ENCODE results near the gene KSR1.
"Not testable (repeated sequence)": the region's sequence is repeated elsewhere in the genome, so short reads cannot be mapped to it uniquely, and the experiment has no call there.

Gene KSR1

DNA sequence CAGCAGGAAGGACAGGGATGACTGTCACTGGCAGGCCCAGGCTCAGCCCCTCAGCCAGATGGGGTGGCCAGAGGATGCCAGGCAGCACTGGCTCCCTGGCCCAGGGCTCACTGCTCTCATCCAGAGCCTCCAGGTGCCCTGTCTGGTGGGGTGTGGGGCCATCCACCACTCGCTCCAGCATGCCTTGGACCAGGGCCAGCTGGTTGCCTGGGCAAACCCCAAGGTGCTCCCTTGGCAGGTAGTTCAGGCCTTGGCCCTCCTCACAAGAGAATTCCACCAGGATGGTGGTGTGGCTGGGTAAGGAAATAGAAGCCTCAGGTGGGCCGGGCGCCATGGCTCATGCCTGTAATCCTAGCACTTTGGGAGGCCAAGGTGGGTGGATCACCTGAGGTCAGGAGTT lies 204.2 kb downstream of the KSR1 start:
- DNase-seq (ENCODE audit: low spot score) = no peak

DNA sequence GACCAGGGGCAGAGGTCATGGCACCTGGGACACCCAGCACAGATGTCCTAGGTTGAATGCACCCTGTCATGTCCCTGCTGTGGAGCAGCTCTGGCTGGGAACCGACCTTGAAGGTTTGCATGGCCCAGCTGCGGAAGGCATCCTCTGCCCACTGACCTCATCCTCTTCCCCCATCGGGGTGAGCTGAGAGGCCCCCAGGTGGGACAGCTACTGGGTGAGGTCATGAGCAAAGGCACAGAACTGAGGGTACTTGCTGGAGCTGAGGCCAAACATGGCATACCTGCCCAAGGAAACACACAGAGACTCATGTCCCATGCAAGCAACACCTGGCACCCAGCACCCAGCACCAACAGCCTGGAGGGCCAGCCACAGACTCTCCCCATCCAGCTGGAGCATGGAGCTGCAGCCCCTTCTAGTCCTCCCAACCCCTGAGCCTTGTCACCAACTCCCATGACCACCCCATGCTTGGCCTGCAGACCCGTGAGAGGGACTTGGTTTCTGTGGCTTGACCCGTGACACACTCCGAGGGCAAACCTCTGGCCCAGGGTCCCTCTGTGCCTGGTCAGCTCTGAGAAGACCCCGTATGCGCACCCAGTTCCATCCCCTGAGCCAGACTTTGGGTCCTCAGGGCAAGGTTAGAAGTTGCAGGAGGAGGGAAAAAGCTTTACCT lies 207.8 kb downstream of the KSR1 start:
- no peak for DNase-seq (ENCODE audit: low spot score)

DNA sequence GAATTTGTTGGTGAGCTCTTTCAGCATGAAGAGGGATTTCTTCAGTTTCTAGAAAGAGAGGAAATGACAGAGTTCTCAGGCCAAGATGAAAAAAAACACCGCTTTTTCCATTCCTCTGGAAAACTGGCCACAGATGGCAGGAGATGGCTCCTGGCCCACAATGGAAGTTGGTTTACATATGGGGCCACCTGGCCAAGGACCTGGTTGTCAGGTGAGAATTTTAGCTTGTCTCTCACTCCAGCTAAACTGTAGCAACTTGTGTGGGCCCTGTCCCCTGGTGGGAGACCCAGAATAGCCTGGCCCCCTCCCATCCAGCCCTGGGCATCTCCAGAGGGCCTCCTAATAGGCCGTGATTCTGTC lies 208.3 kb downstream of the KSR1 start:
- DNase-seq (ENCODE audit: low spot score) = no peak

DNA sequence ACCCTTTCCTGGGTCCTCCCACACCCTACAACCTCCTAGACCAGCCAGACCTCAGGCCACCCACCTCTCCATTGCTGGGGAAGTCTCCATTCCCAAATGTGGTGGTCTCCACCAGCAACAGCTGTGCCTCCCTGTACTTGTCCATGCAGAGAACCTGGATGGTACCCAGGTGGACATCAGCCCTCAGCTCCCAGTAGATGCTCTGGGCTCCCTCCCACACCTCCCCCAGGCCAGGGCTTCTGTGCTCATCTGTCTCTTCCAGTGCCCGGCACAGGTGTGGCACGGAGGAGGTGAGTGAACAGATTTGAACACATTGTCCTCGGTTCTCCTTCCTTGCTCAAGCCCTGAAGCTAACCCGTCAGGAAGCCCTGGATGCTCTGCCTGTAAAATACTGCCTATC lies 209.3 kb downstream of the KSR1 start:
- DNase-seq (ENCODE audit: low spot score) = no peak

DNA sequence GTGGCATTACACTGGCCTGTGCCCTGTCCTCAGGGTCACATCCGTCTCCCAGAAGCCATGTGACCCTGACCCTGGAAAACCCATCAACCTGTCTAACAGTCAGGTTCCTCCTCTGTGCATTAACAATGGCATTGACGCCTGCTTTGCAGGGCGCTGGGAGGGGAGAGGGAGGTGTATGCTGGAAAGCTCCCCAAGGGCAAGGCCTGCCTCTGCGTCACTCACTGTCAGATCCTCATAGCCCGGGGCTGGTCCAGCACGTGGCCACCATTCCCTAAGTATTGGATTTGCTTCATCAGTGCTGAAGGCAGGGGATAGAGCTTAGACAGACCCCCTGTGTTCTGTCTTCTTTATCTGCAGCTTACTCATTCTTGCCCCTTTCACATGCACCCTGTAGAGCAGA lies 210.0 kb downstream of the KSR1 start:
- not testable (repeated sequence) for DNase-seq (ENCODE audit: low spot score)

DNA sequence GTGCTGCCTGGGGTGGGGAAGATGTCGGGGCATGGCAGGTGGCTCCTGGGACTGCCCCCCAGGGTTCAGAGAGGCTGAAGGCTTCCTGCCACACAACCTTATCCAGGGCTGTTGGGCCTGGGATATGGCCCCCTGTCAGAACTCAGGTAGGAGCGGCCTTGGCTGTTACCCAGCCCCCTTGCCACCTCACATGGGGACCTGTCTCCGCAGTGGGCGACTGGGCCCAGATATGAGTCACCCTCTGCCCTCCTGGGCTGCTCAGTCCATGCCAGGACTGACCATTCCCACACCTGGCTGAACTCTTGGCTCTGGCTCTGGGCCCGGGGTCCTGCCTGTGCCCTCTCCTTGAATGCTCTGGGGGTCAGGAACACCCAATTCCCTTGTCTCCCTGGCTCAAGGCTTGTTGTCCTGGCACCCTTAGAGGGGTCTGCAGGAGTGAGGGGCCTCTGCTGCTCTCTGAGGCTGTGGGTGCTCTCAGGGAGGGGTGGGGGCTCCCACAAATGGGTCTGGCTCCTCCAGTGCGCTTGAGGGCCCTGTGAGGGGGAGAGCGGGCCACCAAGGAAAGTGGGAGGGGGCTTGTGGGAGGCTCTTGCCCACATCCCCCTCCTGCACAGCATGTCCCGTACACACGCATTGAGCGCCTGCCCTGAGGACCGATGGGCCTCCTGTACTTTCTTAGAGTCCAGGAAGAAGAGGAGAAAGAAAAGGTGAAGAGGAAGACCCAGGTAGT lies 210.7 kb downstream of the KSR1 start:
- no peak for DNase-seq (ENCODE audit: low spot score)

DNA sequence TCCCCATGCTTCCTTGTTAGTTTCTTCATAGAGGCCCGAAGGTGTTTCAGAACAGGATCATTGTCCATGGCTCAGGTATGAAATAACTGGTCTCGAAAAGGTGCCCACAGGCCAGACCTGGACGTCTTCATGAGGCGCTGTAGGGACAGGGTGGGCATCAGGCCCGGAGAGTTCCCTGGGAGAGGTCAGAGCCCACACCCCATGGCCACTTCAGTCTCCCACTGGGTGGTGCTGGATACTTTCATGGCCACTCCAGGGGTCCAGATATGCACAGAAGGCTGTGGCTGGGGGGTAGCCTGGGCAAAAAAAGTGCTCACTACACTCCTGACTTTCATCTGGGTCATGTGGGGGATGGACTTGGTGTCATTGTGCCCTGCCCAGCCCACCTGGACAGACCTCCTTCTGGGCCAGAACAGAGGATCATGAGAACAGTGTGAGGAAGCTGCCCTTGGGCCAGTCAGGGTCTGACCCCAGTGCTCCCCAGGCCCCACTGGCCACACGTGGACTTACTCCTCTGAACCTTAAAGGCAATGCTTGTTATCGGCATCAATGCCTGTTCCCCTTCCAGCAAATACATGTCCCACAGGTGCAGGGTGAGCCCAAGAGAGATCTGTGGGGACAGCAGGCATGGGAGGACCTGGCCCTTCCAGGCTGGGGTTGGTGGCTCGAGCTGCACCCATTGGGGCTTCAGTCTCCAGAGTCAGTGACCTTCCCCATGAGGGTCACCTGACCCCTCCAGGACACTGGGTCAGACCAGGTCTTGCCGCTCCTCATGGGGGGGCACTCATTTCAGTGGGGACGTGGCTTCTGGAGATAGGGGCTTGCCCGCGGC lies 211.6 kb downstream of the KSR1 start:
- no peak for DNase-seq (ENCODE audit: low spot score)

DNA sequence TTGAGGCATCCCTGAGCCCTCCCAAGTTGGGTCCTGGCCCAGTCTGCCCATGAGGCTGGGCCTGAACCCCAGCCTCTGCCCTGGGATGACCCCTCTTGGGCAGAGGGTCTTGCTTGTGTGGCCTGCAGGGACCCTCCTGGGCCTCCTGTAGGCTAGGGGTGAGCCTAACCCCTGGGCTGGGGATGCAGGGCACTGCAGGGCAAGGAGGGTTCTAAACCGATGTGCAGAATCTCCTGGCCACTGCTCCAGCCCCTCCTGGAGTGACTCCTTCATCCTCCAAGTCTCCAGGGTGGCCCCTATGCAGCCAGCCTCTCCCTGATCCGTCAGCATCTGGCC lies 212.2 kb downstream of the KSR1 start:
- no peak for DNase-seq (ENCODE audit: low spot score)

DNA sequence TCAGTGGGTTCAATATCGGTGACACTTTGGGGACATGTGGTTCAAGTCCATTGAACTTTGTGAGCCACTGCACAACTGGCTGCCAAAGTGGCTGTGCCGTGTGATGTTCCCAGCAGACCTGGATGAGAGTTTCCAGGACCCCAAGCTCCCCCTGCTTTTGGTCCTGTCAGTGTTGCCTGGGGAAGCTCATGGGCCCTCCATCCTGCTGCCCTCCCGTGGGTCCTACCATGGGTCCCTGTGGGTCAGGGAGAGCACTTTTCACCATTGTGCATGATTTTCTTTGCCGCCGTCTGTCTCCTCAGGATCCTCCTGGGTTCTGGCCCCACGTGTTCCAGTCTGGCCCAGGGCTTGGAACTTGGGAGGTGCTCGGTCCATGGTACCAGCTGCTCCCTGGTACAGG lies 212.9 kb downstream of the KSR1 start:
- no peak for DNase-seq (ENCODE audit: low spot score)

DNA sequence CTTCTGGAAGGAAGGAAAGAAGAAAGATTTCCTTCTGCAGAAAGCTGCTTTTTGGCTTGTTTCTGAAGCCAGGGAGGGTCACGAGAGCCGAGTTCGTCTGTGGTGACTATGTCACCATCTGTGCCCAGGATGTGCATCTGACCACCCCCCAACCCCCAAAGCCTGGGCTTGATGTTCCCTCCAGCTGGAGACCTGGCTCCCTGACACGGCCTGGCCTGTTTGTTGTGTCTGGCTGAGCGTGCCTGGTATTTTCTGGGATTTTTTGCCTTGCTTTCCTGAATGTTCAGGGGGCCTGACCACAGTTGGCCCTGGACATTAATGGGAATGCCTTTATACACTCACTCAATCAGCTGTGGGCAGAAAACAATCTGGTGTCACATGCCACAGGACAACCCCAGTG lies 213.6 kb downstream of the KSR1 start:
- no peak for DNase-seq (ENCODE audit: low spot score)

DNA sequence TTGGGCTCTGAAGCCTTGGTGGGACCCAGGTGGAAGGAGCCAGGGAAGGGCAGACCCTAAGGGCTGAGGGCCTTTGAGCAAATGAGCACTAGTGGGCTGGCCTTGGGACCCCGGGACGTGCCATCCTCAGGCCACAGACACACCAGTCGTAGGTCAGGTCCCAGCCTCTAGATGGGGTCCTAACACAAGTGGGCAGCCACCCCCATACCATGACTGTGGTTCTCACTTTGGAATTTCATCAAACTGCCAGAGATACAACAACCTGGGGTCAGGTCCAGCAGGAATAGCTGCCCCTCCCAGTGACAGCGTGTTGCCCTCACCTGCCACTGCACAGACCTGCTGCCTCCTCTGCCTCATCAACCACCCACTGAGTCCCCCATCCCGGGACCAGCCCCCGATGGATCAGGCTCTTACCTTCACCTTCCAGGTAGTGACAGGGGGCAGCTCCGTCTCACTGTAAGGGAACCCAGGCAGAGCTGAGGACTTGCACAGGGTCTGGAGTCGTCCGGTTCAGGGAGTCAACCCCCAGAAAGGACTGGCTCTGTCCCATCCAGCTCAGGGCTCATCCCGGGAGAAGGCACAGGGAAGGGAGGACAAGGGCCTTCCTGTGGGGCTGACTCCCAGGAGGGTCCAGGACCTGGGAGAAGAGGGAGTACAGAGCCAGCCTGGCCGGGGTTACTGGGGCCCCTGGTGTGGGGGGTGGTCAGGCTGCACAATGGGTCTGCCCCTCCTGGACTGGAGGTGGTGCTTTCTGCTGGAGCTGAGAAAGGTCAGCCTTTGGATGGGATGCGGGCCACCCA lies 214.7 kb downstream of the KSR1 start:
- DNase-seq (ENCODE audit: low spot score) = no peak

DNA sequence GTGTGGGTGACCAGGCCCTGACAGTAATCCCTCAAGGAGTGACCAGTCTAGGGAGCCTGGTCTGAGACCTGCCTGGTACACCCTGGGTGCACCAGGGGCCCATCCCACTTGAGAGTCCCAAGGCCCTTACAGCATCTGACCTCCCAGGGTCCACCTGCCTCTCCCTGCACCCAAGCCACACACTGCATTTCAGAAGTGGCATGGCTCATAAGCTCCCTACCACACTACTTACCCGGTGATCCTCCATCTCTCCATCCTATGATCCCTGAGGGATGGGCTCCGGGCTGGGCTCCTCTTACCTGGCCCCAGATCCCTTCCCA lies 215.3 kb downstream of the KSR1 start:
- no peak for DNase-seq (ENCODE audit: low spot score)

DNA sequence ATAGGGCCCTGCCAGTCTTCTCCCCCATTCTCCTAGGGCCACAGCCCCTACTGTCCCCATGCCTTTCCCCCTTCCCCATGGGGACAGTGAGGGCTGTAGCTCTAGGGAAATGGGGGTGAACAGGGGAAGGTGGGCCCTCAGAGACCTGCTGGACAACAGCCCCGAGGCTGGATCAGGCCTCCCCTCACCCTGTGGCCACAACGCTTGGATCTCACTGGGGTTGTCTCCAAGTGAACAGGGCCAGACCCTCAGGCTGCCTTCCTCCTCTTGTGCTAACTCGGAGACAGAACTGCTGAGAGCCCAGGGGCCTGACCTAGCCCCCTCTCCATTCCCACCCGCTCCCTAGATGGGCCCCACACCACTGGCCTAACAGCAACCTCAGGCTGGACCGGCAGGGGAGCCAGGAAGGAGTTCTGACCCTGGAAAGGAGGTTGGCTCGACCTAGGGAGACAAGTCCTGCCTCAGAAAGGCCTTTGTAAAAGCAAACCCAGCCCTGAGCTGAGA lies 215.8 kb downstream of the KSR1 start:
- DNase-seq (ENCODE audit: low spot score) = not testable (repeated sequence)

DNA sequence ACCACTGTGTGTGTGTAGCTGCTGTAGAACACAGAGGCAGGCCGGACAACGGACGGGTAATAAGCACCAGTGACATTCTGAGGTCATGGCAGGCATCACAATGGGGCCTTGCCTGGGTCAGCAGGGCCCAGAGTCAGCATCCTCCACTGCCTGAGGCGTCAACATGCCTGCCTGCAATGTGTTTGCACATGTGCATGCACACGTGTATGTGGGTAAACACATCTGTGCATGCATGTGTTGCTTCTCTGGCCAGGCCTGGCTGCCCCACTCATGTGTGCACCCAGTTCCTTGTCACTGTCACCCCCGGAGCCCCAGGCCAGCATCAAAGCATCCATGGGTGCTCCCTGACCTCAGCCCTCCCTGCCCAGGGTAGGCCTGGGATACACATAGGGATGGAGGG lies 218.1 kb downstream of the KSR1 start:
- no peak for DNase-seq (ENCODE audit: low spot score)

Data from CD4-positive, alpha-beta T cell treated with Interleukin-15 for 4 hours (primary cell).